NT2/D1 (cell line): ENCODE measurements around the gene GREB1.

ENCODE experiments used
- YY1 ChIP-seq: IDR thresholded peaks from 2 replicates; pipeline ENCODE4 v1.6.1; 2011; ENCODE audit not compliant: insufficient read length, insufficient read depth
- ZNF274 ChIP-seq: IDR thresholded peaks from 2 replicates; pipeline ENCODE4 v1.6.1; 2011; ENCODE audit warnings: mild to moderate bottlenecking, low read depth, low read length

- no peak for TF ChIP-seq ZNF274
- no peak for TF ChIP-seq YY1
Measured at GRCh38 chr2:11543337-11544216, 9.7 kb downstream of the GREB1 start.
